ENCODE measurements around the gene DDX1. TPM values are rescaled to one million over a fixed set of nuclear protein-coding genes. Genes with fewer than 3 reads are reported as not detected.

The DDX1 gene
- total and polyA plus RNA-seq, 2 of the 4 experiments (the other 2 are of a cell fraction), result 73.6 to 74.9 TPM

GRCh38 chr2:15582710-15583357 lies 8.8 kb upstream of the DDX1 start:
- Histone ChIP-seq H3K9me3 (ENCODE audit: control insufficient read depth, insufficient read depth, low read length) (no peaks in the 10 kb centered on the region), H2AFZ (replicated peaks; ENCODE audit: low read length, poor library complexity) (no peak overlapping the region), H3K4me1 (ENCODE audit: control insufficient read depth, insufficient read depth, low read length) (no peaks in the 10 kb centered on the region), H2AK5ac (ENCODE audit: low read depth, low read length) (no peak overlapping the region), H2AK9ac (replicated peaks; ENCODE audit: low read depth, low read length, poor library complexity) (no peak overlapping the region), H4K8ac (ENCODE audit: low read depth in 2 of 2, low read length in 2 of 2) (no peak overlapping the region), H4K20me1 (ENCODE audit: insufficient read depth, low read length) (no peaks in the 10 kb centered on the region), H4K91ac (ENCODE audit: insufficient read depth, low read depth, low read length) (no peak overlapping the region), H2BK20ac (ENCODE audit: low read depth, low read length) (no peak overlapping the region), H3K9ac (ENCODE audit: low read depth, low read length) (no peak overlapping the region), H2BK15ac (ENCODE audit: low read depth, low read length) (no peak overlapping the region), H3K27me3 (ENCODE audit: control insufficient read depth, insufficient read depth, low read length) (peaks cover 3% of the 10 kb centered on the region; the same call in 1 of the 2 replicates), H3K18ac (ENCODE audit: low read depth, low read length) (no peak overlapping the region), H2BK120ac (ENCODE audit: low read depth, low read length) (no peak overlapping the region), H3K56ac (ENCODE audit: extremely low read depth, insufficient read depth, low read length) (no peak overlapping the region), H3K4me2 (ENCODE audit: low read depth, low read length) (no peak overlapping the region), H2BK5ac (ENCODE audit: low read depth, low read length, poor library complexity, severe bottlenecking) (no peak overlapping the region), H3K4me3 (ENCODE audit: insufficient read depth, low read depth, low read length) (no peak overlapping the region), H3K4ac (ENCODE audit: low read depth, low read length) (no peak overlapping the region), H4K5ac (ENCODE audit: low read depth, low read length) (no peak overlapping the region), H3K27ac (ENCODE audit: insufficient read depth, low read length) (no peak overlapping the region), H3K9me1 (ENCODE audit: insufficient read depth, low read length) (no peaks in the 10 kb centered on the region), H3K23ac (ENCODE audit: low read depth, low read length) (no peak overlapping the region), H3K36me3 (ENCODE audit: control insufficient read depth, insufficient read depth, low read length) (no peaks in the 10 kb centered on the region), H3K14ac (replicated peaks; ENCODE audit: low read depth, low read length) (no peak overlapping the region), H3K79me1 (ENCODE audit: low read depth in 1 of 2, low read length in 2 of 2) (no peaks in the 10 kb centered on the region)
- no CpG with 5 or more reads among the region's 15 CpGs for WGBS, 2 experiments (ENCODE audit: extremely low coverage in 2 of 2, insufficient read length in 1 of 2)
- dilution Hi-C loops (cut with HindIII; ENCODE audit: low sequenced_read_pairs, unreplicated experiment) (no loop called here), in situ Hi-C loops (cut with MboI; ENCODE audit: low sequenced_read_pairs) (loop anchor here (10.0 to 25.0 kb wide), 3 partner anchors 546 to 1158 kb away; no protein-coding TSS in a partner anchor), intact Hi-C loops (cut with micrococcal nuclease) (no loop called here)
- TF ChIP-seq NFE2L2 (IDR thresholded peaks at IDR 0.05; ENCODE audit: low read depth, low read length) (no peak), MXI1 (IDR thresholded peaks at IDR 0.05; ENCODE audit: borderline replicate concordance, low read depth, low read length) (no peak)
- ATAC-seq (ENCODE audit: low read depth) (no peak), DNase-seq (no peak)
- ChIA-PET CTCF (no interaction called here), POLR2A (ENCODE audit: unreplicated experiment) (no interaction called here)
- no TSS peak for BruUV-seq (replicated peaks)

Measured in IMR-90 (cell line).